ENCODE data around the gene KCNK10. TPM values are rescaled to one million over a fixed set of nuclear protein-coding genes. Genes with fewer than 3 reads are reported as not detected.

KCNK10 gene
- polyA plus RNA-seq, 1 of the 3 experiments (the other 2 are of a cell fraction), result not detected

DNA sequence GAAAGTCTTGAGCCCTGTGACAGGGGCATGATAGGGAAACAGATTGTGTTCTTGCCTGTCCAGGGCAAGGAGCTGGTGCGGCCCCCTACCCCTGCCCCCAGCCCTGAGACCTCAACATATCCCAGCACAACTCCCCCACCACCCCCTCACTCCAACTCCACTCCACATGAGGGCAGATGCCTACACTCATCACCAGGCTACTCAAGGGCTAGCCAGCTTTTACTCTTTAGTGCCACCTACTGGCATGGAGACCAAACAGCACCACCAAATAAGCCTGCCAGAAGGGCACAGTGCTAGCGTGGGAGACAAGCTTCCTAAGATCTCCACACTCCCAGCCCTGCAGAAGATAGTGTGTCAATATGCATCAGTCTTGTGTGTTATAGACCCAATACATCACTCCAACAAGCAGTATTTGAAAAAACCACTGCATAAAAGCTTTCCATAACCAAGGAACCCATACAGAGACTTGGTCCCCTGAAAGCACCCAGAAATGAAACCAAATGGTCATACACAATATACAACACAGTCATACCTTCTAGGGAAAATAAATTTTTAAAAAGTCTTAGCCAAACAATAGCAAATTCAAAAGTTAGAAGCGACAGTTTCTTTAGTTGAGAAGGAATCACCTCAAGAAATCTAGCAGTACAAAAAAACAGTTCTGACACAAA, 154.4 kb downstream of the KCNK10 start:
- Histone ChIP-seq H3K79me2 (ENCODE audit: insufficient read depth) (no peaks in the 10 kb centered on the region), H3K4me3 (ENCODE audit: low read depth in 2 of 2, low read length in 1 of 2) (no peak overlapping the region), H2AFZ (ENCODE audit: low read depth) (no peak overlapping the region), H3K4me1 (ENCODE audit: control insufficient read depth in 1 of 2, insufficient read depth in 2 of 2, low read depth in 1 of 2, low read length in 1 of 2) (no peaks in the 10 kb centered on the region), H4K20me1 (ENCODE audit: insufficient read depth) (no peaks in the 10 kb centered on the region), H3K27me3 (ENCODE audit: insufficient read depth) (no peaks in the 10 kb centered on the region), H3F3A (replicated peaks; ENCODE audit: insufficient read depth) (no peaks in the 10 kb centered on the region), H3K9me2 (no peaks in the 10 kb centered on the region), H3K9ac (no peak overlapping the region), H3K9me3 (no peaks in the 10 kb centered on the region), H3K36me3 (replicated peaks in 1 of 2; ENCODE audit: control insufficient read depth in 1 of 2, insufficient read depth in 2 of 2, low read length in 1 of 2) (no peaks in the 10 kb centered on the region), H3K4me2 (no peak overlapping the region), H3K27ac (ENCODE audit: low read depth in 2 of 2, low read length in 1 of 2) (no peak overlapping the region)
- POLR2A ChIA-PET, result no interaction called here
- CTCF ChIA-PET, result interaction anchor here (0.5 to 3.0 kb wide), 40 partner anchors 9 to 233 kb away, joined by 3 to 86 read pairs (median 4); no protein-coding TSS in a partner anchor
- TF ChIP-seq SMC3 (IDR thresholded peaks at IDR 0.05; ENCODE audit: low read depth, low read length), result peak; percentile 64
- peak; percentile 62 for TF ChIP-seq RAD21 (IDR thresholded peaks at IDR 0.05; ENCODE audit: low read length)
- no peak for TF ChIP-seq CHD2 (IDR thresholded peaks at IDR 0.05; ENCODE audit: low read length, partially characterized antibody)
- TF ChIP-seq, protein P1, sequence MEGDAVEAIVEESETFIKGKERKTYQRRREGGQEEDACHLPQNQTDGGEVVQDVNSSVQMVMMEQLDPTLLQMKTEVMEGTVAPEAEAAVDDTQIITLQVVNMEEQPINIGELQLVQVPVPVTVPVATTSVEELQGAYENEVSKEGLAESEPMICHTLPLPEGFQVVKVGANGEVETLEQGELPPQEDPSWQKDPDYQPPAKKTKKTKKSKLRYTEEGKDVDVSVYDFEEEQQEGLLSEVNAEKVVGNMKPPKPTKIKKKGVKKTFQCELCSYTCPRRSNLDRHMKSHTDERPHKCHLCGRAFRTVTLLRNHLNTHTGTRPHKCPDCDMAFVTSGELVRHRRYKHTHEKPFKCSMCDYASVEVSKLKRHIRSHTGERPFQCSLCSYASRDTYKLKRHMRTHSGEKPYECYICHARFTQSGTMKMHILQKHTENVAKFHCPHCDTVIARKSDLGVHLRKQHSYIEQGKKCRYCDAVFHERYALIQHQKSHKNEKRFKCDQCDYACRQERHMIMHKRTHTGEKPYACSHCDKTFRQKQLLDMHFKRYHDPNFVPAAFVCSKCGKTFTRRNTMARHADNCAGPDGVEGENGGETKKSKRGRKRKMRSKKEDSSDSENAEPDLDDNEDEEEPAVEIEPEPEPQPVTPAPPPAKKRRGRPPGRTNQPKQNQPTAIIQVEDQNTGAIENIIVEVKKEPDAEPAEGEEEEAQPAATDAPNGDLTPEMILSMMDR (IDR thresholded peaks at IDR 0.05), result peak; percentile 67
- WGBS (ENCODE audit: low lambda C conversion rate), result 23% methylated on average over 2 of the region's 3 CpGs
- peak; percentile 57 for DNase-seq

DNA sequence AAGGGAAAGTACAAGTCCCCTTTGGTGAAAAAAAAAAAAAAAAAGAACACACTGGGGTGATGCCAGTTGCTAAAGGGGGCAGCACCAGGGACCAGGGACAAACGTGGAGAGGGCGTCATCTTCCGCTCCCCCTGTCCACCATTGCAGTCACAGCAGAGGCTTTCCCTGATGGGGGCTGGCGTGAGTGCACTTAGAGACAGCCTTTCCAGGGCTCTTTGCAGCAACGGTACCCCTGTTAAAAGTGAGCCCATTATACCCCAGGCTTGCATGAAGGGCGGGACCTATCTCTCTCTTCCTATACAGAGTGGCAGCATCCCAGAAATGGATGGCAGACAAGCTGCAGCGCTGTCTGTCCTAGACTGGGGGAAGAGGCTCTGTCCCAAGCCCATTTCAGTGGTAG, 155.0 kb downstream of the KCNK10 start:
- no peaks in the 10 kb centered on the region for H3K9me2 ChIP-seq
- no peak for TF ChIP-seq RCOR1 (IDR thresholded peaks at IDR 0.05; ENCODE audit: low read length)
- TF ChIP-seq ELF1 (IDR thresholded peaks at IDR 0.05), result no peak
- no peak for TF ChIP-seq EP300 (IDR thresholded peaks at IDR 0.05; ENCODE audit: borderline replicate concordance in 1 of 2, low read depth in 1 of 2, low read length in 1 of 2)
- no peak for TF ChIP-seq SIN3A (IDR thresholded peaks at IDR 0.05; ENCODE audit: borderline replicate concordance, low read depth, low read length)
- TF ChIP-seq, protein P2, sequence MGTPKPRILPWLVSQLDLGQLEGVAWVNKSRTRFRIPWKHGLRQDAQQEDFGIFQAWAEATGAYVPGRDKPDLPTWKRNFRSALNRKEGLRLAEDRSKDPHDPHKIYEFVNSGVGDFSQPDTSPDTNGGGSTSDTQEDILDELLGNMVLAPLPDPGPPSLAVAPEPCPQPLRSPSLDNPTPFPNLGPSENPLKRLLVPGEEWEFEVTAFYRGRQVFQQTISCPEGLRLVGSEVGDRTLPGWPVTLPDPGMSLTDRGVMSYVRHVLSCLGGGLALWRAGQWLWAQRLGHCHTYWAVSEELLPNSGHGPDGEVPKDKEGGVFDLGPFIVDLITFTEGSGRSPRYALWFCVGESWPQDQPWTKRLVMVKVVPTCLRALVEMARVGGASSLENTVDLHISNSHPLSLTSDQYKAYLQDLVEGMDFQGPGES (IDR thresholded peaks at IDR 0.05; ENCODE audit: low read depth, low read length), result no peak
- TF ChIP-seq TEAD4 (IDR thresholded peaks at IDR 0.05; ENCODE audit: borderline replicate concordance, insufficient read depth), result no peak
- no peak for TF ChIP-seq FOSL2 (IDR thresholded peaks at IDR 0.05; ENCODE audit: borderline replicate concordance, low read depth)
- TF ChIP-seq, protein P3, sequence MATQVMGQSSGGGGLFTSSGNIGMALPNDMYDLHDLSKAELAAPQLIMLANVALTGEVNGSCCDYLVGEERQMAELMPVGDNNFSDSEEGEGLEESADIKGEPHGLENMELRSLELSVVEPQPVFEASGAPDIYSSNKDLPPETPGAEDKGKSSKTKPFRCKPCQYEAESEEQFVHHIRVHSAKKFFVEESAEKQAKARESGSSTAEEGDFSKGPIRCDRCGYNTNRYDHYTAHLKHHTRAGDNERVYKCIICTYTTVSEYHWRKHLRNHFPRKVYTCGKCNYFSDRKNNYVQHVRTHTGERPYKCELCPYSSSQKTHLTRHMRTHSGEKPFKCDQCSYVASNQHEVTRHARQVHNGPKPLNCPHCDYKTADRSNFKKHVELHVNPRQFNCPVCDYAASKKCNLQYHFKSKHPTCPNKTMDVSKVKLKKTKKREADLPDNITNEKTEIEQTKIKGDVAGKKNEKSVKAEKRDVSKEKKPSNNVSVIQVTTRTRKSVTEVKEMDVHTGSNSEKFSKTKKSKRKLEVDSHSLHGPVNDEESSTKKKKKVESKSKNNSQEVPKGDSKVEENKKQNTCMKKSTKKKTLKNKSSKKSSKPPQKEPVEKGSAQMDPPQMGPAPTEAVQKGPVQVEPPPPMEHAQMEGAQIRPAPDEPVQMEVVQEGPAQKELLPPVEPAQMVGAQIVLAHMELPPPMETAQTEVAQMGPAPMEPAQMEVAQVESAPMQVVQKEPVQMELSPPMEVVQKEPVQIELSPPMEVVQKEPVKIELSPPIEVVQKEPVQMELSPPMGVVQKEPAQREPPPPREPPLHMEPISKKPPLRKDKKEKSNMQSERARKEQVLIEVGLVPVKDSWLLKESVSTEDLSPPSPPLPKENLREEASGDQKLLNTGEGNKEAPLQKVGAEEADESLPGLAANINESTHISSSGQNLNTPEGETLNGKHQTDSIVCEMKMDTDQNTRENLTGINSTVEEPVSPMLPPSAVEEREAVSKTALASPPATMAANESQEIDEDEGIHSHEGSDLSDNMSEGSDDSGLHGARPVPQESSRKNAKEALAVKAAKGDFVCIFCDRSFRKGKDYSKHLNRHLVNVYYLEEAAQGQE (IDR thresholded peaks at IDR 0.05; ENCODE audit: low read depth, low read length), result no peak
- TF ChIP-seq, protein P4, sequence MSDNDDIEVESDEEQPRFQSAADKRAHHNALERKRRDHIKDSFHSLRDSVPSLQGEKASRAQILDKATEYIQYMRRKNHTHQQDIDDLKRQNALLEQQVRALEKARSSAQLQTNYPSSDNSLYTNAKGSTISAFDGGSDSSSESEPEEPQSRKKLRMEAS (IDR thresholded peaks at IDR 0.05; ENCODE audit: low read depth), result no peak
- no peaks in the 10 kb centered on the region for H3K27me3 ChIP-seq (ENCODE audit: insufficient read depth)
- no peak overlapping the region for H2AFZ ChIP-seq (ENCODE audit: low read depth)
- no peak overlapping the region for H3K27ac ChIP-seq (ENCODE audit: low read depth in 2 of 2, low read length in 1 of 2)
- no peak overlapping the region for H3K9ac ChIP-seq
- no peaks in the 10 kb centered on the region for H3K79me2 ChIP-seq (ENCODE audit: insufficient read depth)
- no peak overlapping the region for H3K4me2 ChIP-seq
- DNase-seq, result no peak
- no peaks in the 10 kb centered on the region for H3K4me1 ChIP-seq (ENCODE audit: control insufficient read depth in 1 of 2, insufficient read depth in 2 of 2, low read depth in 1 of 2, low read length in 1 of 2)
- no peaks in the 10 kb centered on the region for H3F3A ChIP-seq (replicated peaks; ENCODE audit: insufficient read depth)
- H3K9me3 ChIP-seq, result no peaks in the 10 kb centered on the region
- no peak overlapping the region for H3K4me3 ChIP-seq (ENCODE audit: low read depth in 2 of 2, low read length in 1 of 2)
- no peaks in the 10 kb centered on the region for H4K20me1 ChIP-seq (ENCODE audit: insufficient read depth)
- POLR2A ChIA-PET, result no interaction called here
- CTCF ChIA-PET, result interaction anchor here (0.9 to 3.0 kb wide), 25 partner anchors 10 to 231 kb away, joined by 3 to 86 read pairs (median 4); no protein-coding TSS in a partner anchor
- 51% methylated on average over 5 of the region's 7 CpGs for WGBS (ENCODE audit: low lambda C conversion rate)
- no peaks in the 10 kb centered on the region for H3K36me3 ChIP-seq (replicated peaks in 1 of 2; ENCODE audit: control insufficient read depth in 1 of 2, insufficient read depth in 2 of 2, low read length in 1 of 2)

Measured in SK-N-SH (cell line).